ENCODE measurements around the gene PTGES3L. TPM values are rescaled to one million over a fixed set of nuclear protein-coding genes. Genes with fewer than 3 reads are reported as not detected.

The PTGES3L gene
- total and polyA plus RNA-seq, 2 experiments from 2014 or later, result 2.3 to 2.5 TPM

DNA sequence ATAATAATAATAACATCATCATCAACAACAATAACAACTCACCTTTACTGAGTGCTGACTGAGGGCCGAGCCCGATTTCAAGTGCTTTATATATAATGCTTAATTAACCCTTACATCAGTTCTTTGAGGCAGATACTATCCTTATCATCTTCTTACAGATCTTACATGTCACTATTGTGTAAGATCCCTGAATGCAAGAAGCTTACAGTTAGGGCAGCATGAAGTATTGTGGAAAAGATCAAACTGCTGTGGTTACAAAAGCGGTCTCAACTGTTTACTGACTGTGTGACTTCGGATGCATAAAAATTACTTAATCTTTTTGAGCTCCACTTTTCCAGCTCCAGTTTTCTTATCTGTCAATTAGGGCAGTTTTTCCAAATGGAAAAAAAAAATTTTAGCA lies 39.1 kb upstream of the PTGES3L start:
- H3K4me3 Mint-ChIP-seq, result peak overlapping the region; percentile 23; the same call in 1 of the 3 replicates
- TF ChIP-seq EZH2phosphoT487 (IDR thresholded peaks at IDR 0.05; ENCODE audit: unreplicated experiment) (no peak), STAT1 (IDR thresholded peaks at IDR 0.05; ENCODE audit: unreplicated experiment) (no peak), JUNB (IDR thresholded peaks at IDR 0.05; ENCODE audit: unreplicated experiment) (no peak), CREB1 (CRISPR knock-in tag; IDR thresholded peaks at IDR 0.05; ENCODE audit: low read depth) (no peak), POLR2AphosphoS5 (IDR thresholded peaks at IDR 0.05; ENCODE audit: low read depth) (no peak), ZNF114 (CRISPR knock-in tag; IDR thresholded peaks at IDR 0.05) (no peak), ZNF462 (CRISPR knock-in tag; IDR thresholded peaks at IDR 0.05) (no peak), ETS1 (IDR thresholded peaks at IDR 0.05) (no peak), CTCF (conservative IDR thresholded peaks at IDR 0.05; ENCODE audit: low read depth in 2 of 2) (no peak), ZNF331 (CRISPR knock-in tag; IDR thresholded peaks at IDR 0.05; ENCODE audit: low read depth) (no peak), EZH2 (IDR thresholded peaks at IDR 0.05; ENCODE audit: low read depth, unreplicated experiment) (no peak), REST (IDR thresholded peaks at IDR 0.05; ENCODE audit: unreplicated experiment) (no peak), NANOG (IDR thresholded peaks at IDR 0.05; ENCODE audit: borderline replicate concordance) (no peak)
- H3K9me2 ChIP-seq (ENCODE audit: insufficient read depth), result no peaks in the 10 kb centered on the region
- H3K9me3 Mint-ChIP-seq, result no peaks in the 10 kb centered on the region
- H3K27ac Mint-ChIP-seq, result no peak overlapping the region
- peaks cover 10% of the 10 kb centered on the region for H4K20me1 ChIP-seq (replicated peaks; ENCODE audit: insufficient read depth)
- no peak overlapping the region for H3K4me2 ChIP-seq
- no peak for ATAC-seq
- peaks cover 8% of the 10 kb centered on the region for H3K27me3 Mint-ChIP-seq (ENCODE audit: insufficient read depth, low read depth, poor library complexity)
- H3K36me3 Mint-ChIP-seq (ENCODE audit: low read depth), result peaks cover 53% of the 10 kb centered on the region
- no peak for DNase-seq (ENCODE audit: low spot score)
- H3K36me3 ChIP-seq (ENCODE audit: insufficient read depth), result peaks cover 9% of the 10 kb centered on the region; the same call in 1 of the 2 replicates
- H3F3A ChIP-seq (replicated peaks; ENCODE audit: low read depth), result peaks cover 12% of the 10 kb centered on the region; the same call in 1 of the 2 replicates
- H3K27me3 ChIP-seq (ENCODE audit: insufficient read depth), result no peaks in the 10 kb centered on the region
- peaks cover 34% of the 10 kb centered on the region for H3K79me2 ChIP-seq (replicated peaks; ENCODE audit: insufficient read depth)
- no peak overlapping the region for H3K27ac ChIP-seq (ENCODE audit: low read depth)
- peaks cover 47% of the 10 kb centered on the region for H3K4me1 Mint-ChIP-seq
- H3K4me1 ChIP-seq (ENCODE audit: insufficient read depth), result peaks cover 28% of the 10 kb centered on the region
- H3K4me3 ChIP-seq, result no peak overlapping the region
- no peak overlapping the region for H2AFZ ChIP-seq
